PC-9 (cell line): ENCODE measurements around the gene DNAH14. TPM values are rescaled to one million over a fixed set of nuclear protein-coding genes. Genes with fewer than 3 reads are reported as not detected.
"Not testable (repeated sequence)": the region's sequence is repeated elsewhere in the genome, so short reads cannot be mapped to it uniquely, and the experiment has no call there.

ENCODE experiments used
- BruUV-seq: library from RNA; stranded (reverse); fragments of 400-500 nt; replicated peaks from 2 replicates; lab custom pipeline; 2021; lab: Mats Ljungman, UMichigan
- CTCF ChIA-PET: fragments of 300-600 bp; sonication (Branson Sonifier 250); formaldehyde crosslinking; loops from one replicate; lab custom pipeline; 2022; ENCODE audit warnings: antibody characterized with exemption; lab: Charles Lee
- POLR2A ChIA-PET: fragments of 300-600 bp; sonication (Branson Sonifier 250); formaldehyde crosslinking; loops from one replicate; lab custom pipeline; 2022; ENCODE audit warnings: antibody characterized with exemption; ENCODE audit not compliant: unreplicated experiment; lab: Charles Lee
- DNase-seq, 2 experiments: peaks; one replicate each; pipeline versions ENCODE4 v3.0.0 to v3.0.0-alpha.2; 2015 to 2022; ENCODE audit warnings: mixed read lengths in 1 of 2
- H2AFZ ChIP-seq: fragments of 200-600 bp; sonication (generic); 2 replicates; pipeline ENCODE4 v1.8.1; 2017; ENCODE audit warnings: antibody characterized with exemption
- H3F3A ChIP-seq: fragments of 200-600 bp; sonication (generic); 2 replicates; pipeline ENCODE4 v1.8.1; 2017; ENCODE audit warnings: antibody characterized with exemption, mild to moderate bottlenecking, low read depth; ENCODE audit not compliant: insufficient read depth
- H3K27ac ChIP-seq: fragments of 200-600 bp; sonication (generic); 2 replicates; pipeline ENCODE4 v1.6.1; 2016; ENCODE audit warnings: mixed run types
- H3K27me3 ChIP-seq: fragments of 200-600 bp; sonication (generic); 2 replicates; pipeline ENCODE4 v1.6.1; 2016; ENCODE audit warnings: low read depth, mixed run types; ENCODE audit not compliant: insufficient read depth
- H3K36me3 ChIP-seq: fragments of 200-600 bp; sonication (generic); 2 replicates; pipeline ENCODE4 v1.6.1; 2016; ENCODE audit warnings: low read depth, mixed run types
- H3K4me1 ChIP-seq: fragments of 200-600 bp; sonication (generic); replicated peaks from 2 replicates; pipeline ENCODE4 v1.6.1; 2016; ENCODE audit warnings: mixed run types; ENCODE audit not compliant: insufficient read depth
- H3K4me2 ChIP-seq: fragments of 200-600 bp; sonication (generic); 2 replicates; pipeline ENCODE4 v1.6.1; 2017; ENCODE audit warnings: mixed run types
- H3K4me3 ChIP-seq: fragments of 200-600 bp; sonication (generic); 2 replicates; pipeline ENCODE4 v1.6.1; 2016; ENCODE audit warnings: mixed run types
- H3K79me2 ChIP-seq: fragments of 200-600 bp; sonication (generic); 2 replicates; pipeline ENCODE4 v1.6.1; 2017; ENCODE audit warnings: low read depth, mixed run types
- H3K9me2 ChIP-seq: fragments of 200-600 bp; sonication (generic); 2 replicates; pipeline ENCODE4 v1.8.1; 2017; ENCODE audit warnings: mild to moderate bottlenecking; ENCODE audit not compliant: insufficient read depth
- H3K9me3 ChIP-seq: fragments of 200-600 bp; sonication (generic); 2 replicates; pipeline ENCODE4 v1.8.1; 2016; ENCODE audit warnings: low read depth; ENCODE audit not compliant: insufficient read depth
- H4K20me1 ChIP-seq: fragments of 200-600 bp; sonication (generic); 2 replicates; pipeline ENCODE4 v1.8.1; 2017; ENCODE audit not compliant: insufficient read depth
- EZH2 ChIP-seq: fragments of 200-600 bp; sonication (generic); IDR thresholded peaks from 2 replicates; pipeline ENCODE4 v1.8.0; 2017; ENCODE audit warnings: antibody characterized with exemption, low read depth
- intact Hi-C: fragments of 100-400 bp; cut with micrococcal nuclease; formaldehyde crosslinking; loops from one replicate; pipeline ENCODE4 v1.10.0; 2022; ENCODE audit not compliant: unreplicated experiment
- total RNA-seq: library from RNA; stranded (reverse); gene quantifications from 2 replicates; pipeline ENCODE4 v1.2.3, GENCODE V29; 2021
- TF ChIP-seq, protein P1 (sequence below): fragments of 200-600 bp; sonication (generic); conservative IDR thresholded peaks from 2 replicates; pipeline ENCODE4 v1.6.1; 2017; ENCODE audit warnings: mixed run types, antibody characterized with exemption, mild to moderate bottlenecking, moderate library complexity

DNAH14 gene
- total RNA-seq, 1 experiment from 2014 or later = 48.8 TPM

DNA sequence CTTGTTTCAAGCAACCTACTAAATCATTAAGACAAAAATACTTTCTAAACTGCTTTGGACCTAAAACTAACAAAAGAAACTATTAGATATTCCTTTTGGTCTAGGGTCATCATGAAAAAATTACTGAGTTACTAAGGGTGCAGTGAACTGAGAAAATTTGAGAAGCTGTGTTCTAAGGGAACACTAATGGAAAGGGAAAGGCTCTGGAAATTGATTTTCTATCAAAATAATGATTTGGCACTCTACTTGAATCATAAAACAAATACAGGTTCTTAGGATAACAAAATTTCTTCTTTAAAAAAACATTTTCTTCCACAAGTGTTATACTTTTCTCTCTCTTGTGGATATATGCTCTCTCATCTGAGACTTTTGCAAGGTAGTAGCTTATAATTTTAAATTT is 213.5 kb downstream of the DNAH14 start:
- no peaks in the 10 kb centered on the region for H3K79me2 ChIP-seq
- no peaks in the 10 kb centered on the region for H4K20me1 ChIP-seq
- no peak overlapping the region for H3K4me2 ChIP-seq
- no peaks in the 10 kb centered on the region for H3K9me3 ChIP-seq
- intact Hi-C loops = no loop called here
- no peak overlapping the region for H3K4me3 ChIP-seq
- POLR2A ChIA-PET = no interaction called here
- H2AFZ ChIP-seq = no peak overlapping the region
- CTCF ChIA-PET = no interaction called here
- TF ChIP-seq, protein P1, sequence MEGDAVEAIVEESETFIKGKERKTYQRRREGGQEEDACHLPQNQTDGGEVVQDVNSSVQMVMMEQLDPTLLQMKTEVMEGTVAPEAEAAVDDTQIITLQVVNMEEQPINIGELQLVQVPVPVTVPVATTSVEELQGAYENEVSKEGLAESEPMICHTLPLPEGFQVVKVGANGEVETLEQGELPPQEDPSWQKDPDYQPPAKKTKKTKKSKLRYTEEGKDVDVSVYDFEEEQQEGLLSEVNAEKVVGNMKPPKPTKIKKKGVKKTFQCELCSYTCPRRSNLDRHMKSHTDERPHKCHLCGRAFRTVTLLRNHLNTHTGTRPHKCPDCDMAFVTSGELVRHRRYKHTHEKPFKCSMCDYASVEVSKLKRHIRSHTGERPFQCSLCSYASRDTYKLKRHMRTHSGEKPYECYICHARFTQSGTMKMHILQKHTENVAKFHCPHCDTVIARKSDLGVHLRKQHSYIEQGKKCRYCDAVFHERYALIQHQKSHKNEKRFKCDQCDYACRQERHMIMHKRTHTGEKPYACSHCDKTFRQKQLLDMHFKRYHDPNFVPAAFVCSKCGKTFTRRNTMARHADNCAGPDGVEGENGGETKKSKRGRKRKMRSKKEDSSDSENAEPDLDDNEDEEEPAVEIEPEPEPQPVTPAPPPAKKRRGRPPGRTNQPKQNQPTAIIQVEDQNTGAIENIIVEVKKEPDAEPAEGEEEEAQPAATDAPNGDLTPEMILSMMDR = no peak
- no peak for TF ChIP-seq EZH2
- no peak overlapping the region for H3K27ac ChIP-seq
- H3F3A ChIP-seq = no peaks in the 10 kb centered on the region
- H3K27me3 ChIP-seq = no peaks in the 10 kb centered on the region
- no peaks in the 10 kb centered on the region for H3K4me1 ChIP-seq
- no peak for DNase-seq
- no TSS peak for BruUV-seq
- no peaks in the 10 kb centered on the region for H3K36me3 ChIP-seq
- no peaks in the 10 kb centered on the region for H3K9me2 ChIP-seq

DNA sequence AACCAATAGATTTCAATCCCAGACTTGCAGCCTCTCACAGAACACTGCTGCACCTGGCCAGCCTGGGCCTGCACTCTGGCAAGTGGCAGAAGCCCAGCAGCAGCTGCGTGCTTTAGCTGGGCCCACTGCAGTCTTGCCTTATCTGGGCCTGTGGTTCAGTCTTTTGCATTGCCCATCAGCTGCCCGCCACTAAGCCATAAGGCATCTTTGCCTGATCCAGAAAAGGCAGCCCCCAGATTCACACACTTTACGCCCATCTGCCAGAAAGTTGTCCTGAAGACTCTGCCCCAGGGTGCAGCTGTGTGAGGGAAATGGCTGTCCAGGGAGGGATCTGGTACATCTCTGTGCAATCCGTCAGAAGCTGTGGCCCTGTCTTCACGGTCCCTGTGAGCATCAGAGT is 217.0 kb downstream of the DNAH14 start:
- Histone ChIP-seq H3K27me3 (no peaks in the 10 kb centered on the region), H3K79me2 (no peaks in the 10 kb centered on the region), H3K9me3 (no peaks in the 10 kb centered on the region), H3K36me3 (no peaks in the 10 kb centered on the region), H3K4me2 (no peak overlapping the region), H3K9me2 (no peaks in the 10 kb centered on the region), H2AFZ (no peak overlapping the region), H3K4me1 (no peaks in the 10 kb centered on the region), H4K20me1 (no peaks in the 10 kb centered on the region), H3F3A (no peaks in the 10 kb centered on the region), H3K4me3 (no peak overlapping the region), H3K27ac (no peak overlapping the region)
- TF ChIP-seq EZH2 = no peak
- TF ChIP-seq, protein P1 = no peak
- ChIA-PET CTCF (no interaction called here), POLR2A (no interaction called here)
- DNase-seq = no peak
- no TSS peak for BruUV-seq
- intact Hi-C loops = no loop called here

DNA sequence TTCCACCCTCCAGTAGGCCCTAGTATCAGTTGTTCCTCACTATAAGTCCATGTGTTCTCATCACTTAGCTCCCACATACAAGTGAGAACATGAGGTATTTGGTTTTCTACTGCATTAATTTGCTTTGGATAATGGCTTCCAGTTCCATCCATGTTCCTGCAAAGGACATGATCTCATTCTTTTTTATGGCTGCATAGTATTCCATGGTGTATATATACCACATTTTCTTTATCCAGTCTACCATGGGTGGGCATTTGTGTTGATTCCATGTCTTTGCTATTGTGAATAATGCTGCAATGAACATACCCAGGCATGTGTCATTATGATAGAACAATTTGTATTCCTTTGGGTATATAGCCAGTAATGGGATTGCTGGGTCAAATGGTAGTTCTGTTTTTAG is 218.3 kb downstream of the DNAH14 start:
- POLR2A ChIA-PET, H3K79me2 ChIP-seq, CTCF ChIA-PET, H3K27me3 ChIP-seq, H2AFZ ChIP-seq, H3K9me3 ChIP-seq, H3K36me3 ChIP-seq, H3K4me3 ChIP-seq, H4K20me1 ChIP-seq, H3F3A ChIP-seq, BruUV-seq, intact Hi-C loops, H3K27ac ChIP-seq, H3K4me2 ChIP-seq, DNase-seq, H3K4me1 ChIP-seq, H3K9me2 ChIP-seq: not testable (repeated sequence)

DNA sequence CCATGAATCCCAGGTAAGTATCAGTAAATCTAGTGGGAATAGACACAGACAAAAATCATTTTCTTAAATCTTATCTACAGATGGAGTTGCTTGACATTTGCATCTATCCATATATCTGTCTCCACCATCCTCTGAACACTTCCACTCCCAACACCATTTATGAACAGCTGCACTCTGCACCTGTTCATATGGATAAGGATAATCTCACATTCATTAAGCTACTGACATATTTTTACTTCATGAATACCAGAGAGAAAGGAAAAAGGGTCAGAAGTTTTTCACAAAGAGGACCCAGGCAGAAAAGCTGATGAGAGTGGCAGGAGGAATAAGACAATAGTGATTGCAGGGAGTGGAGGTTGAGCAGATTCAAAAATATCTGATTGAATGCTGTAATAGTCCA is 222.6 kb downstream of the DNAH14 start:
- H3K27ac ChIP-seq = no peak overlapping the region
- no peaks in the 10 kb centered on the region for H3K36me3 ChIP-seq
- H2AFZ ChIP-seq = no peak overlapping the region
- no peak for DNase-seq
- POLR2A ChIA-PET = no interaction called here
- H4K20me1 ChIP-seq = no peaks in the 10 kb centered on the region
- no peaks in the 10 kb centered on the region for H3K4me1 ChIP-seq
- no peak overlapping the region for H3K4me2 ChIP-seq
- TF ChIP-seq EZH2 = no peak
- TF ChIP-seq, protein P1 = no peak
- CTCF ChIA-PET = no interaction called here
- no peaks in the 10 kb centered on the region for H3K27me3 ChIP-seq
- no peaks in the 10 kb centered on the region for H3K9me3 ChIP-seq
- BruUV-seq = no TSS peak
- no peak overlapping the region for H3K4me3 ChIP-seq
- H3F3A ChIP-seq = no peaks in the 10 kb centered on the region
- no peaks in the 10 kb centered on the region for H3K79me2 ChIP-seq
- intact Hi-C loops = no loop called here
- no peaks in the 10 kb centered on the region for H3K9me2 ChIP-seq
